MM.1S (cell line): ENCODE measurements around the gene OR6K3.

Experiments
- DNase-seq: peaks from one replicate; pipeline ENCODE4 v3.0.0-alpha.2; 2015
- H2AFZ ChIP-seq: fragments of 300-600 bp; sonication (generic); 2 replicates; pipeline ENCODE4 v1.6.0; 2016; ENCODE audit warnings: antibody characterized with exemption, low read length
- H3F3A ChIP-seq: fragments of 300-600 bp; sonication (generic); 2 replicates; pipeline ENCODE4 v1.6.1; 2016; ENCODE audit warnings: mild to moderate bottlenecking, antibody characterized with exemption, low read length, moderate library complexity, mixed read lengths; ENCODE audit not compliant: insufficient read depth
- H3K27ac ChIP-seq: fragments of 300-600 bp; sonication (generic); 2 replicates; pipeline ENCODE4 v1.5.1; 2016; ENCODE audit warnings: mild to moderate bottlenecking, low read length
- H3K27me3 ChIP-seq: fragments of 300-600 bp; sonication (generic); replicated peaks from 2 replicates; pipeline ENCODE4 v1.6.0; 2016; ENCODE audit warnings: low read length; ENCODE audit not compliant: insufficient read depth
- H3K36me3 ChIP-seq: fragments of 300-600 bp; sonication (generic); replicated peaks from 2 replicates; pipeline ENCODE4 v1.6.1; 2016; ENCODE audit warnings: mild to moderate bottlenecking, low read length, mixed read lengths; ENCODE audit not compliant: insufficient read depth
- H3K4me1 ChIP-seq: fragments of 300-600 bp; sonication (generic); 2 replicates; pipeline ENCODE4 v1.6.1; 2016; ENCODE audit warnings: low read length, mixed read lengths
- H3K4me2 ChIP-seq: fragments of 300-600 bp; sonication (generic); 2 replicates; pipeline ENCODE4 v1.6.0; 2016; ENCODE audit warnings: low read depth, low read length
- H3K4me3 ChIP-seq: fragments of 300-600 bp; sonication (generic); 2 replicates; pipeline ENCODE4 v1.5.1; 2016; ENCODE audit warnings: low read length, mixed read lengths
- H3K79me2 ChIP-seq: fragments of 300-600 bp; sonication (generic); 2 replicates; pipeline ENCODE4 v1.6.1; 2016; ENCODE audit warnings: mixed run types, low read length, mixed read lengths
- H3K9ac ChIP-seq: fragments of 300-600 bp; sonication (generic); 2 replicates; pipeline ENCODE4 v1.6.1; 2016; ENCODE audit warnings: low read length, mixed read lengths
- H3K9me2 ChIP-seq: fragments of 300-600 bp; sonication (generic); replicated peaks from 2 replicates; pipeline ENCODE4 v1.6.1; 2016; ENCODE audit warnings: mild to moderate bottlenecking, low read length, mixed read lengths; ENCODE audit not compliant: insufficient read depth
- H3K9me3 ChIP-seq: fragments of 300-600 bp; sonication (generic); replicated peaks from 2 replicates; pipeline ENCODE4 v1.6.1; 2016; ENCODE audit warnings: mild to moderate bottlenecking, low read length, mixed read lengths; ENCODE audit not compliant: insufficient read depth
- H4K20me1 ChIP-seq: fragments of 300-600 bp; sonication (generic); 2 replicates; pipeline ENCODE4 v1.6.1; 2016; ENCODE audit warnings: mild to moderate bottlenecking, low read length, moderate library complexity, mixed read lengths; ENCODE audit not compliant: insufficient read depth
- CTCF ChIP-seq: fragments of 300-600 bp; sonication (generic); IDR thresholded peaks from 2 replicates; pipeline ENCODE4 v1.5.1; 2016; ENCODE audit warnings: antibody characterized with exemption, low read length, mixed read lengths
- EZH2 ChIP-seq: fragments of 300-600 bp; sonication (generic); optimal IDR thresholded peaks from 2 replicates; pipeline ENCODE3; 2017; ENCODE audit warnings: low read depth, mild to moderate bottlenecking, antibody characterized with exemption, low read length, mixed read lengths
- EZH2phosphoT487 ChIP-seq: fragments of 300-600 bp; sonication (generic); IDR thresholded peaks from 2 replicates; pipeline ENCODE4 v1.6.1; 2018; ENCODE audit warnings: antibody characterized with exemption, low read length

OR6K3 gene

GRCh38 chr1:158674302-158674701 is 46.2 kb downstream of the OR6K3 start:
- no peak for TF ChIP-seq EZH2phosphoT487
- no peak for TF ChIP-seq CTCF
- no peak for TF ChIP-seq EZH2

More at GRCh38 chr1:158674302-158674701, 46.2 kb downstream of the OR6K3 start:
- Histone ChIP-seq H3K36me3 (no peaks in the 10 kb centered on the region), H2AFZ (no peak overlapping the region), H3K9me2 (no peaks in the 10 kb centered on the region), H3K79me2 (no peaks in the 10 kb centered on the region), H3K4me3 (no peak overlapping the region), H3K9ac (no peak overlapping the region), H4K20me1 (no peaks in the 10 kb centered on the region), H3F3A (no peaks in the 10 kb centered on the region), H3K9me3 (no peaks in the 10 kb centered on the region), H3K4me1 (peaks cover 5% of the 10 kb centered on the region), H3K27me3 (no peaks in the 10 kb centered on the region), H3K27ac (no peak overlapping the region), H3K4me2 (no peak overlapping the region)
- no peak for DNase-seq
